SK-N-SH (cell line): ENCODE results near the gene AQP9. TPM values are rescaled to one million over a fixed set of nuclear protein-coding genes. Genes with fewer than 3 reads are reported as not detected.

Experiments
- CTCF ChIA-PET: fragments of 300-600, 350-600 bp; formaldehyde crosslinking; extraction: SDS; loops from one replicate; lab custom pipeline; 2021; lab: Yijun Ruan, JAX
- POLR2A ChIA-PET: fragments of 350-600 bp; sonication (Branson Sonifier 250); formaldehyde crosslinking; extraction: SDS; loops from one replicate; lab custom pipeline; 2020; ENCODE audit warnings: antibody characterized with exemption, inconsistent platforms; lab: Yijun Ruan, JAX
- DNase-seq: peaks from one replicate; pipeline ENCODE4 v3.0.0; 2012
- H2AFZ ChIP-seq: fragments of 200-600 bp; sonication (generic); 2 replicates; pipeline ENCODE4 v1.8.1; 2016; ENCODE audit warnings: antibody characterized with exemption, mild to moderate bottlenecking, low read depth
- H3F3A ChIP-seq: fragments of 200-600 bp; sonication (generic); replicated peaks from 2 replicates; pipeline ENCODE3; 2016; ENCODE audit warnings: antibody characterized with exemption, mild to moderate bottlenecking; ENCODE audit not compliant: insufficient read depth
- H3K27ac ChIP-seq, 2 experiments: fragments of 200-500 bp in 1 of 2; fragments of 200-600 bp in 1 of 2; sonication (Bioruptor generic) in 1 of 2; sonication (generic), shearing (Covaris generic) in 1 of 2; 2 replicates each; pipeline versions ENCODE4 v1.5.1 to v1.6.1; 2014 to 2016; ENCODE audit warnings: low read depth in 2 of 2, inconsistent platforms in 1 of 2, low read length in 1 of 2, mild to moderate bottlenecking in 1 of 2, mixed read lengths in 1 of 2
- H3K27me3 ChIP-seq: fragments of 200-600 bp; sonication (generic), shearing (Covaris generic); 2 replicates; pipeline ENCODE4 v1.6.1; 2016; ENCODE audit warnings: mixed run types; ENCODE audit not compliant: insufficient read depth
- H3K36me3 ChIP-seq, 2 experiments: fragments of 200-500 bp in 1 of 2; fragments of 200-600 bp in 1 of 2; sonication (Bioruptor generic) in 1 of 2; sonication (generic) in 1 of 2; replicated peaks in 1 of 2; 2 replicates each; pipeline versions ENCODE3 to v1.5.1; 2014 to 2016; ENCODE audit warnings: low read length in 1 of 2, mild to moderate bottlenecking in 1 of 2; ENCODE audit not compliant: insufficient read depth in 2 of 2, control insufficient read depth in 1 of 2
- H3K4me1 ChIP-seq, 2 experiments: fragments of 200-500 bp in 1 of 2; fragments of 200-600 bp in 1 of 2; sonication (Bioruptor generic) in 1 of 2; sonication (generic), shearing (Covaris generic) in 1 of 2; 2 replicates each; pipeline versions ENCODE4 v1.5.1 to v1.6.1; 2014 to 2016; ENCODE audit warnings: low read depth in 1 of 2, low read length in 1 of 2, mixed run types in 1 of 2; ENCODE audit not compliant: insufficient read depth in 2 of 2, control insufficient read depth in 1 of 2
- H3K4me2 ChIP-seq: fragments of 200-600 bp; sonication (generic), shearing (Covaris generic); 2 replicates; pipeline ENCODE4 v1.6.1; 2017; ENCODE audit warnings: mixed run types
- H3K4me3 ChIP-seq, 2 experiments: fragments of 200-500 bp in 1 of 2; fragments of 200-600 bp in 1 of 2; sonication (Bioruptor generic) in 1 of 2; sonication (generic), shearing (Covaris generic) in 1 of 2; 2 replicates each; pipeline versions ENCODE4 v1.5.1 to v1.8.1; 2014 to 2016; ENCODE audit warnings: low read depth in 2 of 2, inconsistent platforms in 1 of 2, low read length in 1 of 2, mild to moderate bottlenecking in 1 of 2, mixed read lengths in 1 of 2, moderate library complexity in 1 of 2
- H3K79me2 ChIP-seq: fragments of 200-600 bp; sonication (generic); 2 replicates; pipeline ENCODE4 v1.8.1; 2017; ENCODE audit warnings: mild to moderate bottlenecking; ENCODE audit not compliant: insufficient read depth
- H3K9ac ChIP-seq: fragments of 200-600 bp; sonication (generic); 2 replicates; pipeline ENCODE4 v1.6.1; 2017; ENCODE audit warnings: mixed run types
- H3K9me2 ChIP-seq: fragments of 200-600 bp; sonication (generic); 2 replicates; pipeline ENCODE4 v1.6.1; 2017; ENCODE audit warnings: mixed run types
- H3K9me3 ChIP-seq: fragments of 200-600 bp; sonication (generic); 2 replicates; pipeline ENCODE4 v1.6.1; 2017; ENCODE audit warnings: mixed run types, mild to moderate bottlenecking, moderate library complexity
- H4K20me1 ChIP-seq: fragments of 200-600 bp; sonication (generic); 2 replicates; pipeline ENCODE4 v1.6.1; 2017; ENCODE audit warnings: mild to moderate bottlenecking, mixed run types; ENCODE audit not compliant: insufficient read depth
- ELF1 ChIP-seq: IDR thresholded peaks from 2 replicates; pipeline ENCODE4 v1.4.0; 2012
- EP300 ChIP-seq, 2 experiments: IDR thresholded peaks; 2 replicates each; pipeline versions ENCODE4 v1.4.0 to v1.6.1; 2012; ENCODE audit warnings: borderline replicate concordance in 1 of 2, low read depth in 1 of 2, low read length in 1 of 2
- EZH2phosphoT487 ChIP-seq: fragments of 200-600 bp; sonication (generic); IDR thresholded peaks from 2 replicates; pipeline ENCODE4 v1.6.1; 2017; ENCODE audit warnings: low read depth, mixed run types, mild to moderate bottlenecking, antibody characterized with exemption, moderate library complexity, borderline replicate concordance
- FOSL2 ChIP-seq: IDR thresholded peaks from 2 replicates; pipeline ENCODE4 v1.4.0; 2012; ENCODE audit warnings: low read depth, mild to moderate bottlenecking, moderate library complexity, borderline replicate concordance
- FOXM1 ChIP-seq: IDR thresholded peaks from 2 replicates; pipeline ENCODE4 v1.4.0; 2012; ENCODE audit warnings: low read depth, mild to moderate bottlenecking
- GABPA ChIP-seq: IDR thresholded peaks from 2 replicates; pipeline ENCODE4 v1.4.0; 2012; ENCODE audit warnings: low read depth, mild to moderate bottlenecking
- GATA2 ChIP-seq: sonication (generic); formaldehyde crosslinking; IDR thresholded peaks from 2 replicates; pipeline ENCODE4 v1.5.0; 2020; ENCODE audit warnings: mild to moderate bottlenecking, missing genetic modification reagents
- IRF3 ChIP-seq: fragments of 150-350 bp; IDR thresholded peaks from 2 replicates; pipeline ENCODE4 v1.6.1; 2016; ENCODE audit warnings: mild to moderate bottlenecking, low read depth, low read length
- PBX3 ChIP-seq: IDR thresholded peaks from 2 replicates; pipeline ENCODE4; 2012
- RCOR1 ChIP-seq: fragments of 150-350 bp; IDR thresholded peaks from 2 replicates; pipeline ENCODE4 v1.6.1; 2017; ENCODE audit warnings: antibody characterized with exemption, low read length
- REST ChIP-seq: IDR thresholded peaks from 2 replicates; pipeline ENCODE4 v1.6.1; 2012; ENCODE audit warnings: mild to moderate bottlenecking, low read depth, low read length, moderate library complexity
- TAF1 ChIP-seq: IDR thresholded peaks from 2 replicates; pipeline ENCODE4 v1.6.1; 2012; ENCODE audit warnings: low read depth, mild to moderate bottlenecking, low read length, moderate library complexity, borderline replicate concordance
- TEAD4 ChIP-seq: IDR thresholded peaks from 2 replicates; pipeline ENCODE4 v1.4.0; 2012; ENCODE audit warnings: mild to moderate bottlenecking, borderline replicate concordance; ENCODE audit not compliant: insufficient read depth
- ZBTB33 ChIP-seq: IDR thresholded peaks from 2 replicates; pipeline ENCODE4 v1.4.0; 2012; ENCODE audit warnings: low read depth, borderline replicate concordance
- WGBS: methylation state at CpG from one replicate; pipeline ENCODE4 v1.1.6; 2017; ENCODE audit warnings: low lambda C conversion rate; 5-methylcytosine and 5-hydroxymethylcytosine counted together
- polyA plus RNA-seq, 3 experiments: library from polyadenylated mRNA; depleted of rRNA; stranded (reverse); fragments of >200 nt; gene quantifications; 2 replicates each; pipeline ENCODE4 v1.2.3, GENCODE V29; 2012
- TF ChIP-seq, protein P1 (sequence below): IDR thresholded peaks from 2 replicates; pipeline ENCODE4 v1.4.0; 2012; ENCODE audit warnings: low read depth, borderline replicate concordance
- TF ChIP-seq, protein P2 (sequence below): fragments of 150-350 bp; IDR thresholded peaks from 2 replicates; pipeline ENCODE4 v1.6.1; 2017; ENCODE audit warnings: antibody characterized with exemption, low read length, low read depth, borderline replicate concordance
- TF ChIP-seq, protein P3 (sequence below): fragments of 200-600 bp; sonication (generic); IDR thresholded peaks from 2 replicates; pipeline ENCODE4 v1.6.1; 2017; ENCODE audit warnings: antibody characterized with exemption, mild to moderate bottlenecking, moderate library complexity
- TF ChIP-seq, protein P4 (sequence below): IDR thresholded peaks from 2 replicates; pipeline ENCODE4 v1.4.0; 2012; ENCODE audit warnings: low read depth

AQP9 gene
- polyA plus RNA-seq, 1 of the 3 experiments (the other 2 are of a cell fraction) = not detected

- ChIA-PET CTCF (interaction anchor here (1.4 to 4.7 kb wide), 2 partner anchors 9 to 313 kb away, joined by 3 to 32 read pairs; no protein-coding TSS in a partner anchor), POLR2A (no interaction called here)
- no peak overlapping the region for H3K9ac ChIP-seq
- no peak for DNase-seq
- H3K4me2 ChIP-seq = no peak overlapping the region
- no peak overlapping the region for H3K4me3 ChIP-seq
- TF ChIP-seq ELF1 = no peak
- TF ChIP-seq, protein P1, sequence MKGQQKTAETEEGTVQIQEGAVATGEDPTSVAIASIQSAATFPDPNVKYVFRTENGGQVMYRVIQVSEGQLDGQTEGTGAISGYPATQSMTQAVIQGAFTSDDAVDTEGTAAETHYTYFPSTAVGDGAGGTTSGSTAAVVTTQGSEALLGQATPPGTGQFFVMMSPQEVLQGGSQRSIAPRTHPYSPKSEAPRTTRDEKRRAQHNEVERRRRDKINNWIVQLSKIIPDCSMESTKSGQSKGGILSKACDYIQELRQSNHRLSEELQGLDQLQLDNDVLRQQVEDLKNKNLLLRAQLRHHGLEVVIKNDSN = no peak
- TF ChIP-seq, protein P2, sequence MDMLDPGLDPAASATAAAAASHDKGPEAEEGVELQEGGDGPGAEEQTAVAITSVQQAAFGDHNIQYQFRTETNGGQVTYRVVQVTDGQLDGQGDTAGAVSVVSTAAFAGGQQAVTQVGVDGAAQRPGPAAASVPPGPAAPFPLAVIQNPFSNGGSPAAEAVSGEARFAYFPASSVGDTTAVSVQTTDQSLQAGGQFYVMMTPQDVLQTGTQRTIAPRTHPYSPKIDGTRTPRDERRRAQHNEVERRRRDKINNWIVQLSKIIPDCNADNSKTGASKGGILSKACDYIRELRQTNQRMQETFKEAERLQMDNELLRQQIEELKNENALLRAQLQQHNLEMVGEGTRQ = no peak
- no peak for TF ChIP-seq EP300 (IDR thresholded peaks at IDR 0.05; ENCODE audit: borderline replicate concordance in 1 of 2, low read depth in 1 of 2, low read length in 1 of 2)
- no peak for TF ChIP-seq FOXM1
- TF ChIP-seq IRF3 = no peak
- TF ChIP-seq REST = no peak
- no peak for TF ChIP-seq TEAD4
- TF ChIP-seq PBX3 = no peak
- TF ChIP-seq EZH2phosphoT487 = no peak
- TF ChIP-seq ZBTB33 = no peak
- TF ChIP-seq GATA2 (CRISPR knock-in tag) = no peak
- TF ChIP-seq RCOR1 = no peak
- TF ChIP-seq GABPA = no peak
- TF ChIP-seq FOSL2 = no peak
- TF ChIP-seq, protein P3, sequence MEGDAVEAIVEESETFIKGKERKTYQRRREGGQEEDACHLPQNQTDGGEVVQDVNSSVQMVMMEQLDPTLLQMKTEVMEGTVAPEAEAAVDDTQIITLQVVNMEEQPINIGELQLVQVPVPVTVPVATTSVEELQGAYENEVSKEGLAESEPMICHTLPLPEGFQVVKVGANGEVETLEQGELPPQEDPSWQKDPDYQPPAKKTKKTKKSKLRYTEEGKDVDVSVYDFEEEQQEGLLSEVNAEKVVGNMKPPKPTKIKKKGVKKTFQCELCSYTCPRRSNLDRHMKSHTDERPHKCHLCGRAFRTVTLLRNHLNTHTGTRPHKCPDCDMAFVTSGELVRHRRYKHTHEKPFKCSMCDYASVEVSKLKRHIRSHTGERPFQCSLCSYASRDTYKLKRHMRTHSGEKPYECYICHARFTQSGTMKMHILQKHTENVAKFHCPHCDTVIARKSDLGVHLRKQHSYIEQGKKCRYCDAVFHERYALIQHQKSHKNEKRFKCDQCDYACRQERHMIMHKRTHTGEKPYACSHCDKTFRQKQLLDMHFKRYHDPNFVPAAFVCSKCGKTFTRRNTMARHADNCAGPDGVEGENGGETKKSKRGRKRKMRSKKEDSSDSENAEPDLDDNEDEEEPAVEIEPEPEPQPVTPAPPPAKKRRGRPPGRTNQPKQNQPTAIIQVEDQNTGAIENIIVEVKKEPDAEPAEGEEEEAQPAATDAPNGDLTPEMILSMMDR = no peak
- no peak for TF ChIP-seq TAF1
- TF ChIP-seq, protein P4, sequence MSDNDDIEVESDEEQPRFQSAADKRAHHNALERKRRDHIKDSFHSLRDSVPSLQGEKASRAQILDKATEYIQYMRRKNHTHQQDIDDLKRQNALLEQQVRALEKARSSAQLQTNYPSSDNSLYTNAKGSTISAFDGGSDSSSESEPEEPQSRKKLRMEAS = no peak
- no peaks in the 10 kb centered on the region for H3K36me3 ChIP-seq
- no peaks in the 10 kb centered on the region for H3K9me3 ChIP-seq
- H3K27me3 ChIP-seq = no peaks in the 10 kb centered on the region; the same call in 1 of the 2 replicates
- H3K27ac ChIP-seq = no peak overlapping the region
- H3F3A ChIP-seq = no peaks in the 10 kb centered on the region
- no peak overlapping the region for H2AFZ ChIP-seq
- H4K20me1 ChIP-seq = no peaks in the 10 kb centered on the region
- 57% methylated on average over 5 of the region's 5 CpGs for WGBS
- H3K9me2 ChIP-seq = no peaks in the 10 kb centered on the region
- no peaks in the 10 kb centered on the region for H3K4me1 ChIP-seq
- no peaks in the 10 kb centered on the region for H3K79me2 ChIP-seq
These were observed 36.5 kb downstream of the AQP9 start for GRCh38 chr15:58174709-58175108.
